SIG-M5 treated with dmso at 0.1 percent for 504 hours (cell line): ENCODE measurements around the gene MINDY4.

Experiments used
- DNase-seq: peaks from one replicate; lab custom pipeline; 2025; ENCODE audit not compliant: unreplicated experiment; lab: John Stamatoyannopoulos, UW

MINDY4 gene

DNA sequence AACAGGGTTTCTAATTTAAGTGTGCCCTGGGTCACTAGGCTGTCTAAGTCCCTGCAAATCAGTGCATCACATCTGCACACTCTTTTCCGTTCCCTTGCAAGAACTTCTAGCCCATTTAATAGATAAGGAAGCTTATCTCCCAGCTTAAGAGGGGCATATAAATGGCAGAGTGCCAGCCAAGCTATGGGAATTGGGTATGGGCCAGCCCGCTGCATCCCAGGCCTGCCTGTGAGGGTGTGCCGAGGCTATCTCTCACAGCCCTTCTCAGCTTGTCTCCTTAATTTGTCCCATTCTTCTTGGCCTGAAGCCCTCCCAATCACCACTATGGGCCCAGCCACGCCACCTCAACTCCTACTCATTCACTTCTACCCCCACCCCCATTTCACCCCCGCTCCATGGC lies 155.1 kb downstream of the MINDY4 start:
- DNase-seq = no peak

DNA sequence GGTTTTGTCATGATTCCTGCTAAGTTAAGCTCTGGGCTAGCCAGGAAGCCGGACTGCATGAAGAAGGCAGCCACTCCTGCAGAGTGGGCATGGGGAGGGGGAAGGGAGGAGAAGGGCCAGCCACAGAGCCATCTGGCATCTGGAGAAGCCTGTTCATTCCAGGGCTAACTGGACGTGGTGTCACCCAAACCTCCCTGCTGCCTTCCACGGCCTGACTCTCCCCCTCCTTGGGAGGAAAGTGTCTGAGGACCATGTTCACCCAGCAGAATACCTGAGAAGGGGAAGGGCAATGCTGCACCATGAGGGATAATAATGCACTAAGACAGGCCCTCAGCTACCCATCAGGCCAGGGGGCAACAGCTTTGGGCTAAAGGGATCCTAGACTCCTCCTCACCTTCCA lies 155.8 kb downstream of the MINDY4 start:
- DNase-seq = no peak

DNA sequence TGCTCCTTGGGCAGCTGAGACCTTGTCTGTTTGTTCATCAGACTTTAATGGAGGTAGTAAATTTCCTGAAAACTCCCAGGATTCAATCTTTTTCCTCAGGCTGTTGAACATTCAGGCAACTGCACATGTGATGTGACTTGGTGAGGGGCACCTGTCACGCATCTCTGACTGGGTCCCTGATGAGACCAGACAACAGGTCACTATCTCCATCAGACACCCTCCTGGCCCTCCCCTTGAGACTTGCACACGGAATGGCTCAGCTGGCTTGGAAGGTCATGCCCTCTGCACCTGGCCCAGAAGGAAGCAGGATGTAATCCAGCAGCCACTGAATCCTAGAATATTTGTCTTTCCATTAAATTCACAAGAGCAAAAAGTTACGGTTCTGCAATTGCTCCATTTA lies 156.3 kb downstream of the MINDY4 start:
- no peak for DNase-seq

DNA sequence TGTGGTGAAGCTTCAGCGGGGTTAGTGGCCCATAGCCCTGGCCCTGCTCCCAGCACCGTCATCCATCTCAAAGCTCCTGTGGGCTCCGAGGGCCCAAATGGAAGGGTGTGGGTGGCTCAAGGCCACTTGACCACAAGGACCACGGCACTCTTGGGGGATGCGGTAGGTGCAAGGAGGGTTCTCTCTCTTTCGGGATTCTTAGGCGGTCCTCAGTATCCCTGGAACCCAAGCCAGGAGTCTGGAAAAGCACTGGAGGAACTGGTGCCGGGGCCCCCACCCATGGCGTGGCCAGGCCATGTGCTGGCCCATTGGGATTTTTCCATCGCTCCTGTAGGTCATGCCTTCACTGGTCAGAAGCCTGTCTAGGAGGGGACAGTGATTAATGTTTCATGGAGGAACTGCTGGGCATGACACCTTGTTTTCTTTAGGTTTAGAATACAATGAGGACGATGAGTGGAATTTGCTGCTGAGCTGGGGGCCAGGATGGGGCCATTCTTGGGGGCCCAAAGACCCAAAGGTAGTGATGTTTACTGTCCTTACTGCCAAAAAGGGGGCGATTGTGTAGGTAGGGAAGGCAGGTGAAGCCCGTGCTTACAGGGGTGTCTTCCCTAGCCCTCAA lies 157.1 kb downstream of the MINDY4 start:
- DNase-seq = no peak

DNA sequence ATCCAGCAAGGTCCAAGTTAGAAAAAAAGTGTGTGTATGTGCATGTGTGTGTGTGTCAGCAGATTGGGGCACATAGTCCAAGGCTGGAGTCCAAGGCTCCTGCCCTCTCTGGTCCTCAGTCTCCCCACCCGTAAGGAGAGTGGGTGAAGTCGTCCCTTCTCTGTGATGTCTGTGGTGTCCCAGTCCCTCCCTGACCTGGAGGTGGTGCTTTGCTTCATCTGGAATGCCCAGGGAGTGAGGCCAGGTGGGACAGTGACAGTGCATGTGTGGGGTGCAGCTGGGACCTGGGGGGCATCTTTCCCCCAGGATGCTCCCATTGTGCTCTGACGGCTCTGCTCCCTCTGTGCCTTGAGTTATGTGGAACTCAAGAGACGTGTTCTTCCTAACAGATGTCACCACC lies 158.5 kb downstream of the MINDY4 start:
- no peak for DNase-seq

DNA sequence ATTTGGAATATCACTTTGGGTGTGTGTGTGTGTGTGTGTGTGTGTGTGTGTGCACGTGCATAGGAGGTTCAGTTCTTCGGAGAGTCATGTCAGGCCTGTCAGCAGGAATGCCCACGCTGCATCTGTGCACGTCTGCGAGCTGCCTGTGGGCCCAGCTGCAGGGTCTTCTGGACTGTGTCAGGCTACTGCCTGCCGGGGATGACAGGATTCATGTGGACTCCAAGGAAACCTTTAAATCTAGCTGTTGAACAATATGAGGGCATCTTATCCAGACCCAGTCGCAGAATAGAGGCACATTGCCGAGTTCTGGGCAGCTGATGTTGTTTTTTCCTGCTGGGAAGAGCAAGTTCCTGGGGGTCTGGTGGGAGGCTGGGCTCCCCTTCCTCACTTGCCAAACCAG lies 159.4 kb downstream of the MINDY4 start:
- DNase-seq = no peak

DNA sequence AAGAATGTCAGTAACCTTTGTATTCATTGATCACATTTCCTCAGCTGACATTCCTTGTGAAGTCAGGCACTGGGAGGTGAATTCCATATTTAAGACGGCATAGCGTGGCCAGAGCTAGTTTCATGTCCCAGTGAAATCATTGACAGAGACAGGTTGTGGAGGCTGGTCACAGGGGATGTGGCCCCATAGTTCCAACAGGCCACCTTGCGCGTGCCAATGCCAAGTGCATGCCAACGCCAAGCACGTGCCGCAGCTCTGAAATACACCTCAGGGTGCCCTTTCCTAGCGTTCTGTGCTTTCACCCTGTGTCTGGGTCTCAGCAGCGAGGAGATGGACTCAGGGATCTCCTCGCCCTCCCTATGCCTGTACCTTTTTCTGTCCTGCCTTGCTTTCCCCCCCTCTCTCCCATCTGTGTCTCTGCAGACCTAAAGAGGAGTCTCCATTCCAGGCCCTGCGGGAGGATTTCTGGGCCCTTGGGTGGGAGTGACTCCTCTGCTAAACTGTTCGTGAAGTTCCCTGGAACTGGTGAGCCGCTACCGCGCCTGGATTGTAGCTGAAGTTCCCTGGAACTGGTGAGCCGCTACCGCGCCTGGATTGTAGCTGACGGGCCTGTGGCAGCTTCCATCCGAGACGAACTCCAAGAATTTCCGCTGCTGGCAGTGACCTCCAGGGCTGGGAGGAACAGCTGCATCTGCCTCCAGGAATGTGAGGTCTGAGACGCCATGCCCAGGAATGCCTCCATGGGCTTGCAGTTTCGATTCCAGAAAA lies 160.1 kb downstream of the MINDY4 start:
- DNase-seq = no peak

DNA sequence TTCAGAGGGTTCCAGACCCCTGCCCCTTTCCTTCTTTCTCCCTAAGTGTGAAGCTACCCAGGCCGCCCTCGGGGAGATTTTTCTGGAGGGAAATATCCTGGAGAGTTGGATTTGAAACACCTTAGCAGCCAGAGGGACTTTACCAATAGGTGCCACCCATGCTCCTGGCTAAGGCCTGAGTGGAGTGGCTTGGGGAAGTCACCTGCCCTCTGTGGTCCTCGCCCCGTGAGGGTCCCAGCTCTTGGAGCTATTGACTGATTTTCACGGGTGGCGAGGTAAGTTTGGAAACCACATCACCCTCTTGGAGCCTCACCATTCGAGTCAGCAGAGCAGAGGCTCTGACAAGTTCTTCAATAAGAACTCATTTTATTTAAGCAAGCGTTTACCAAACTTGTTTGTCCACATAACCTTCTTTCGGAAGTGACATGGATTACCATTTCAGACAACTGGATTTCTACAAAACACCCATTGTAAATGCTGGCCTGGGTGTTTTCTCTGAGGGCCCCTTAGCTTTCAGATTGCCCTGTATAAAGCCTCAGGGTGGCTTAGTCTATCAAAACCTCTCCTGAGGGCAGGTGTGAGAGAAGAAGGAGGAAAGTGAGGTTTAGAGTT lies 160.8 kb downstream of the MINDY4 start:
- DNase-seq = no peak

DNA sequence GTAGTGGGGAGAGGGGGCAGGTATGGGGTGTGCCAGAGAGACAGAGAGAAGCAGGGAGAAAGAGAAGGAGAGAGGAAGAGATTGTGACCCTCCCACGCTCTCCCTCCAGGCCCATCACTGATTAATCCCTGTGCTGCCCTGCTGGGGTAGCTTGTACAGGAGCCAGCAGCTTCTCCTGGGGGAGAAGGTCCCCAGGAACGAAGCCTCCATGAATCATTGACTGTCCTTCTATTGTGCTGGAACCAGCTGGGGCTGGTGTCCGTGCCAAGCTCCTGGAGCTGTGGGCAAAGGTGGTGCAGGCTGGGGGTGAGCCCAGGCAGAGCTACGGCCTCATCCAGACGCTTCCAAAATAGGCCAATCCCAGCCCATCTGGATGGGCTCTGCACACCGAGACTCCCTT lies 161.3 kb downstream of the MINDY4 start:
- DNase-seq = no peak

DNA sequence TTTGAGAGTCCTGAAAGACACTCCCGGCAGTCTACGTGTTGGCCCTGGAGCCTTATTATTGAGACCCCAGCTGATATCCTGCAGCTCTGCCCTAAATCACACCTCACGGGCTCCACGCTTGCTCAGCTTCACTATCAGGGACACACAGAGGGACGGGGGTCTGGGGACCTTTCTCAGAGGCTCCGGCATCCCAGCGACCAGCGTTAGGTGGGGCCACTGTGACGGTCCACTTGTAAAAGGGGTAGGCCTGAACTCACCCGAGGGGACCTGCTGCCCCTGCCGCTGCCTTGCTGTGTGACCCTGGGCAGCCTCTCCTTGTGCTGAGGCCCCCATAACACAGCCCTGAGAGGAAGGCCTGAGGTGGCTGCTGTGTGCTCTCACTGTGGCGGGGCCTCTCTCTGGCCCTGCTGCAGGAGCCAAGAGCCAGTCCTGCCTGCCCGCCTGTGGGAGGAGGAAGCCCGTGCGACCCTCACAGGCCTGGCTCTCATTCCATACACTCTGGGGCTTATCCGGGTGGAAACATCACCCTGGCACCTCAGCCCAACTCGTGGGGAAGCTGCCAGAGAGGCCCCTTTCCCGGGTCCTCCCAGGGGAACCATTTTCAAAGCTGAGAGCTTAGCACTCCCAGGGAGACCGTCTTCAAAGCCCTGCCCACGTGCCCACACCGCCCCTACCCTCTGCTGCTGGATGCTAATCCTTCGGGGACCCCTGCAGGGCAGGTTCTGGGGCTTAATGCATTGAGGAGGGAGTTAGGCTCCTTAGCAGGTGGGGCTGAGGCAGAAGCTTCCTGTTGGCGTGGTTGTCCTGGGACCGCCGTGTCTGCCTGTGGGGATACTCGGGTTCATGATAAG lies 162.1 kb downstream of the MINDY4 start:
- DNase-seq = no peak

DNA sequence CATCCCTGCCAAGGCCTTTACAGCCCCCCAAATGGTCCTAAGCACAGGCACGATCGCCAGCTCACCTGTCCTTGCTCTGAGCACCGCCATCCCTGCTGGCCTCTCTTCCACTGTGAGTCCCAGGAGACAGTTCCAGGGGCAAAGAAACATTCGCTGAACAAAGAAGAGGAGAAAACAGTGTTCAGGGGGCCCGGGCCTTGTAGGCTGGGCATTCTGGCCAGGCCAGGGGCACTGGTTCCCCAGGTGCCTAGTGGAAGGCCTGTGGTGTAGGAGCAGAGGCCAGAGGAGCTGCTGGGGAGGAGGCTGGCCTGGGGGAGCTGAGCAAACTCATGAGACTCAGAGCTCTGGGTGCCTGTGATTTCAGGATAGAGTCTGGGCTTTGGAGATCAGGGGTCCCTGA lies 163.0 kb downstream of the MINDY4 start:
- DNase-seq = no peak

DNA sequence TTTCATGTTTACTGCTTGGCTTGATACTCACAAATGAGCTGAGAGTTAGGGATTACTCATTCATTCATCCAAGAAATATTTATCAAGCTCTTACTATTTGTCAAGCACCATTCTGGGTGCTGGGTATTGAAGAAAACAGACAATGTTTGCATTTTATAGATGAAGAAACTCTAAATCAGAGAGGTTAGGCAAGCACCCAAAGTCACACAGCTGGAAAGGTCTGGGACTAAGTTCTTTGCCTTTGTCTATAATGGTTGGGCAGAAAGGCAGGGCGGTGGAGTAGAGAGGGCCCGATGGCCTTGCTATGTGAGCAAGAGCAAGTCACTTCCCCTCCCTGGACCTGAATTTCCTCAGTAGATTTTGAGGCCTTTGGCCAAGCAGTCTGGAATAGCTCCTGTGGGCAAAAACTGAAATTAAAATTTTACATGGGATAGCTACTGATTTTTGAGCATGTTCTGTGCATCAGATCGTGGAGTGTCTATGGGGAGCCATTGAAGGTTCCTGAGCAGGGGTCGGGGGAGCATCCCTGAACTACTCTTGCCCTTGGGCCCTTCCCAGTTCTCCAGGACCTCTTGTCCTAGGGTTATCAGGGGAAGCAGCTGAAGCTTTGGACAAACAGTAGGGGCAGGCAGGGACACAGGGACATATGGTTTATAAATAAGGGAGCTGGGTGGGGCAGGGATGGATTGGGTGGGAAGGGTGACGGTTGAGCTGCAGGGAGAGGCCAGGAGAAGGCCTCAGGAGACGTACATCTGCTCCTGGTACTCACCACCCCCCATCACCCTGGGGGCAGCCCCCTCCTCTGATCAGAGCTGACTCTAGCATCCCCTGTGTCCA lies 163.7 kb downstream of the MINDY4 start:
- no peak for DNase-seq

DNA sequence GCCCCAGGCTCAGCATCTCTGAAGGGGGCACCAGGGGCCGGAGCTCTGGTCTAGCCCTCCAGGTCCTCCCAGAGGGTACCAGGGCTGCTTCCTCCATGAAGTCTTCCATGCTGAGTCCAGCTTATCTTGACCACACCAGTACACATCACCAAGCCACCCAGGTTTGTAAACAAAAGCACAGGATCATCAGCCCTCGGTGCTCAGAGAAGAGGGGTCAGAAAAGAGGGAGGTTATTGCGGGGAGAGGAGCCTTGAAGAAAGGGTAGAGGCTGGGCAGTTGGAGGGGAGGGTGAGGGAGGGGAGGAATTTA lies 164.3 kb downstream of the MINDY4 start:
- no peak for DNase-seq

DNA sequence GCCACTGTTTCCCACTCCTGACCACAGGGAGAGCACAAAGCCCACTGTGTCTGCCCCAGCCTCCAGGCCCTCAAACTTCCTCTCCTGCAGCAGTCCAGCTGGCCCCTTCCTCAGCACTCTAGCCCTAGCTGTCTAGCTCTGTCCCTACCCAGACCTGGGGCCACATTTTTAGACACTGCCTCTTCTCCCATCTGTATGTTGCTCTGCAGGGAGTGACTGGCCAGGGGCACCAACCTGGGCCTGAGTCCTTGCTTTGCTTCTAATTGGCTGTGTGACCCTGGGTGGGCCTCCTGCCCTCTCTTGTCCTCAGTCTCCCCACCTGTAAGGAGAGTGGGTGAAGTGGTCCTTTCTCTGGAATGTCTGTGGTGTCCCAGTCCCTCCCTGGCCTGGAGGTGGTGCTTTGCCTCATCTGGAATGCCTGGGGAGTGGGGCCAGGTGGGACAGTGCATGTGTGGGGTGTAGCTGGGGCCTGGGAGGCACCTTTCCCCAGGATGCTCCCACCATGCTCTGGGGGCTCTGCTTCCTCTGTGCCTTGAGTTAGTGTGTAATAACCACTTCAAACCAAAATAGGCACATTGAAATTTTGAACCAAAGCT lies 165.5 kb downstream of the MINDY4 start:
- DNase-seq = no peak

DNA sequence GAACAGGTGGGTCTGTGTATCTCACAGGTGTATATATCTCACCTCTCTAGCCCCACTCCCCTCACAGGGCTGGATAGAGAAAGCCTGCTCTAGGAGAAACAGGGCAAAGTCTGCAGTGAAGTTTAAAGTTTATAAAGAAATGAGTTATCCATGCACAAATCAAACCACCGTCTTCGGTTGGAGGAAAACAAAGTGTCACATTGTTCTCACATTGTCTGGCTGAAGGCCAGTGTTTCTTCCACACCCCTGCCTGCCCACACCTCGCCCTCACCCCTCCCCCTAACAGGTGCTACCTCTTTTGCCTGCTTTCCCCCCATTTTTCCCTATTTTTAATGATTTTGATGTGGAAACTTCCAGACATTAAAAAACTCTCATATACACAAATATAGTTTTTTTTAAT lies 166.2 kb downstream of the MINDY4 start:
- DNase-seq = no peak

DNA sequence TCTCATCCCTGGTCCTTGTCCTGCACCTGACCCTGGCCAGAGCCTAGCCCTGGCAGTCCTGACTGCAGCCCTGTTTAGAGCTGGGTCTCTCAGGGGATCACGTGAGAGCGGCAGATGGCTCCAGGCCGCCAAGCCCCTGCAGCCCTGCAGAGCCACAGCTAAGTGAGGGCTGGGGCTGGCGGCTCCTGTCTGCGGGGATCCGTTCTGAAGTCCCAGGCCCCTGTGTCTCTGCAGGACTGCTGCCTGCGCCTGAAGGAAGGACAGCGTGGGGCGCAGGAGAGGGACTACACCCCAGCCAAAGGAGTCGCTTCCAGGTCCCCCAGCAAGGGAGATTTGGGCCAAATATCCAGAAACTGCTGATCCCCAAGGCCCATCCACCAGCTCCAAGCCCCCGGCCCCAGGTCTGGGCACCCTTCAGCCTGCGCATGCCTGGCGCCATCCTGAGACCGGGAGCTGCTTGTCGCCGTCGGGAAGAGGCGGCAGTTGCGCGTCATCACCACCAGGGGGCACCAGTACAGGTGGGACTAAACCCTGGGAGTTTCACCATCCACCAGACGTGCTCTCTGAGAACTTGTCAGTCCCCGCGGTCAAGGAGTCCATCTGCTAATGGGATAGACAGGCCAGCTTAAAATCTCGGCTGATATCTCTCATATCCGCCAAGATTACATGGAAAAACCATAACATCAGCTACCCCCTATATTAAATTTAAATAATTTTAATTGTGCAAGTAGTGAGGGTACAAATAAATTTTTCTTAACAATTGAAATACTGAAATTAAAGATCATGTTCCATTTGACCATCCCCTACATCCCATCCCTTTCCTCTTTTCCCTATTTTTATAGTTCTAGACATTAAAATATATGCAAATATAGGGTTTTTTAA lies 167.5 kb downstream of the MINDY4 start:
- DNase-seq = peak; percentile 46

DNA sequence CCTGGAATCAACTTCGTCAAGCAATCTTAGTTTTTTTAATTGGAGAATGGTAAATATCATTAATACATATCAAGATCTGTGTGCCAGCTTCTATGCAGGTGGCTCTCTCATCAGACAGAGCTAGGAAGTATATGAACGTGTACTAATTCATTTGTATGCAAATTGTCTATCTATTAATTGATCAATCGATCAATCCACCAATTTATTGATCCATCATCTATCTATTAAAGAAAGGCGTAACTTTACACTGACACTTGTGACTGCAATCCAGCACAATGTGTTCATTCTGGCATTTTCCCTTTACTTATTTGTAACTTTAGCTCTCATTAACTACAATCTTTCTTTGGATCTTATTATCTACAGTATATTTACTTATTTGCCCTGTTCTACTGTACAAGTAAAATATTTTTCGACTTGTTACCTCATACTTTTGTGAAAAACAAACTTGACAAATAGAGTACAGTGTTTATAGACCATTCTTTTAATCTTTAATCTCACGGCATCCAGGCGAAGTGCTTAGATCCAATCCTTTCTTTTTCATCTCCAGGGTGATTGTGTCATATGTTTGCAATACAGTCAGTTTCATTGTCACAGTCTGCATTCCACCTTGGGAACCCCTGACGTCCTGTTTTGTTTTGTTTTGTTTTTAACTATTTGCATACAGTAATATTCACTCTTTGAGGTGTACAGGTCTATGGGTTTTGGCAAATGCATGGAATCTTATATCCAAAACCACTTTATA lies 170.5 kb downstream of the MINDY4 start:
- peak; percentile 13 for DNase-seq
